Measurements from ENCODE around the gene DNAJC3.
"Not testable (repeated sequence)": the region's sequence is repeated elsewhere in the genome, so short reads cannot be mapped to it uniquely, and the experiment has no call there.

The DNAJC3 gene

DNA sequence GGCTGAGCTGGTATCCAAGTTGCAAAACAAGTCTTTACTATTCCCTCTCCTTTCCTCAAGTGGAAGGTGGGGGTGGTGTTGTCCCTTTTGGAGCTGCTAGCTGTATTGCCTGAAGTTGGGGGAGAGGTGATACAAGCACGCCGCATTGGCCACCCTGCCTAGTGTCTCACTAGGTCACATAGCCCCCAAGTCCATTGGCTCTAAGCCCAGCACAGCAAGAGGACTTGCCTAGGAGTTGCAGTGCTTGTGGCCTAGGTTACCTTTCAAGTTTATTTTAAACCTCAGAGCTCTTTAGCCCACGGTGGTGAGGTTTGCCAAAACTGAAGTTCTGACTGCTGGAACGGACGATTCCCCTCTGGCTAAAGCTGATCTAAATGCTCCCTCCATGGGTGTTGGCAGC lies 5.3 kb upstream of the DNAJC3 start:
- DNase-seq (ENCODE audit: low read depth): no peak

- no peak for DNase-seq (ENCODE audit: low read depth)
These were observed 706 bp upstream of the DNAJC3 start for GRCh38 chr13:95676105-95676761.

DNA sequence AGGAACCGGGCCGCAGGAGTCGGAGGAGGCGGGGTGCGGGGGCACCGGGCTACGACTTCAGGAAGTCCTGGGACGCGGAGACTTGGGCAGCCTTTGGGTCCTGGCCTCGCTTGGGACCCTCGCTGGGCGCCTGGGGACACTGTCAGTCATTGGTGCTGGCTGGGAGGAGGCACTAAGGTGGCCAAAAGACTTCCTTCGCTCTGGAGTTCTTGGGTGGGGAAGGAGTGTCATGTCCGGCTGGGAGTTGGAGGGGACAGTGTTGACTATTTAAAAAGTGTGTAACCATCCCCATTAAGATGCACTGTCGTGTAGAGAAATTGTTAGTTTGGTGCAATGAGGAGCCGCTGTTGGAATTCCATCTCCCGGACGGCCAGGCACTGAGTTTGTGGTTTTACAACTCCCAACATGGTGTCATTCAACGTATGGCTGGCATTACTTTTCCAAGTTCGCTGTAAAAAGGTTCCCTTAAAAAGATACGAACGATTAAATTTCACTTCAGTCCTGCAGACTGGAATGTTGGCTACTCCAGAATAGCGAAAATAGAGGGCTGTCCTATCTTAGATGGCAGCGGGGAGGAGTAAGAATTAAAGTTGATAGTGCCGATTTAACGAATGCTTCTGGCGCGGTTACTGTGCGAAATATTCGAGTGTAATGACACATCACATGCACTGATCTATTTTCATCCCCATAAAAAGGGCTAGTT lies 776 bp downstream of the DNAJC3 start:
- no peak for DNase-seq (ENCODE audit: low read depth)

GRCh38 chr13:95678967-95679366 lies 2.0 kb downstream of the DNAJC3 start:
- DNase-seq (ENCODE audit: low read depth): no peak

- DNase-seq (ENCODE audit: low read depth): no peak
These were observed 2.8 kb downstream of the DNAJC3 start for GRCh38 chr13:95679722-95680121.

DNA sequence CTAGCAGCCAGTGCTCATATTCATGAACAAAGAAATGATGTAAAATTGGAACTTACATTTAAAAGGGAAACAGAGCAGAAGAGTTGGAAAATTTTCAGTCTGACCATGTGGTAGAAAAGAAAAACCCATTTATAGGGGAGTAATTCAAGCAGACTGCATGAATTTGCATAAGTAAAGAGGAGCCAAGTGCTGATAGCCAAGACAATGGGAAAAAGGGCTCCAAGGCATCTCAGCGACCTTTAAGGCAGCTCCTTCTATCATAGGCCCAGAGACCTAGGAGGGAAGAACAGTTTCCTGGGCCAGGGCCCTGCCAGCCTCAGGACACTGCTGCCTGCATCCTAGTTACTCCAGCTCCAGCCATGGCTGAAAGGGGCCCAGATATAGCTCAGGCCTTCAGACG lies 7.5 kb downstream of the DNAJC3 start:
- no peak for DNase-seq (ENCODE audit: low read depth)

GRCh38 chr13:95684960-95685359 lies 8.0 kb downstream of the DNAJC3 start:
- DNase-seq (ENCODE audit: low read depth): not testable (repeated sequence)

- no peak for DNase-seq (ENCODE audit: low read depth)
These were observed 12.6 kb downstream of the DNAJC3 start for GRCh38 chr13:95689582-95689926.

DNA sequence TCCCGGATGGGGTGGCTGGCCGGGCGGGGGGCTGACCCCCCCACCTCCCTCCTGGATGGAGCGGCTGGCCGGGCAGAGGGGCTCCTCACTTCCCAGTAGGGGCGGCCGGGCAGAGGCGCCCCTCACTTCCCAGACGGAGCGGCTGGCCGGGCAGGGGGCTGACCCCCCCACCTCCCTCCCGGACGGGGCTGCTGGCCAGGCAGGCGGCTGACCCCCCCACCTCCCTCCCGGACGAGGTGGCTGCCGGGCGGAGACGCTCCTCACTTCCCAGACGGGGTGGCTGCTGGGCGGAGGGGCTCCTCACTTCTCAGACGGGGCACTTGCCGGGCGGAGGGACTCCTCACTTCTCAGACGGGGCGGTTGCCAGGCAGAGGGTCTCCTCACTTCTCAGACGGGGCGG lies 14.0 kb downstream of the DNAJC3 start:
- DNase-seq (ENCODE audit: low read depth): not testable (repeated sequence)

GRCh38 chr13:95697052-95697680 lies 20.2 kb downstream of the DNAJC3 start:
- DNase-seq (ENCODE audit: low read depth): no peak

GRCh38 chr13:95698047-95698749 lies 21.3 kb downstream of the DNAJC3 start:
- DNase-seq (ENCODE audit: low read depth): no peak

- no peak for DNase-seq (ENCODE audit: low read depth)
These were observed 26.6 kb downstream of the DNAJC3 start for GRCh38 chr13:95703576-95703975.

DNA sequence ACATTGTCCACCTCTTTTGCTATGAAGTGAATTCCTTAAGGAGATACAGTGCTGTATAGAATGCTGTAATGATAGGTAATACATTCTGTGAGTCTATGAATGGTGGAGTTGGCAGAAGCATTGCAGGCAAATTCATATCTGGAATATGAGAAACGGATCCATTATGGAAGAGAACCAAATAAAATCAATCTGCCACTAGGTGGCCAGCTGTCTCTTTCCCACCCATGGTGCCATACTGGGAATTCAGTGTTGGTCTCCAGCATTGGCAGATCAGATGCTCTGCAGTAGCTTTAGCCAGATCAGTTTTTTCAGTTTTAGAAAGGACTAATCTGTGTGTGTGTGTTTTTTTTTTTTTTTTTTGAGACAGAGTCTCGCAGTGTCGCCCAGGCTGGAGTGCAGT lies 27.6 kb downstream of the DNAJC3 start:
- DNase-seq (ENCODE audit: low read depth): no peak

- DNase-seq (ENCODE audit: low read depth): no peak
These were observed 29.4 kb downstream of the DNAJC3 start for GRCh38 chr13:95706356-95706755.

GRCh38 chr13:95707035-95707434 lies 30.1 kb downstream of the DNAJC3 start:
- no peak for DNase-seq (ENCODE audit: low read depth)

- DNase-seq (ENCODE audit: low read depth): no peak
These were observed 30.8 kb downstream of the DNAJC3 start for GRCh38 chr13:95707442-95708390.

DNA sequence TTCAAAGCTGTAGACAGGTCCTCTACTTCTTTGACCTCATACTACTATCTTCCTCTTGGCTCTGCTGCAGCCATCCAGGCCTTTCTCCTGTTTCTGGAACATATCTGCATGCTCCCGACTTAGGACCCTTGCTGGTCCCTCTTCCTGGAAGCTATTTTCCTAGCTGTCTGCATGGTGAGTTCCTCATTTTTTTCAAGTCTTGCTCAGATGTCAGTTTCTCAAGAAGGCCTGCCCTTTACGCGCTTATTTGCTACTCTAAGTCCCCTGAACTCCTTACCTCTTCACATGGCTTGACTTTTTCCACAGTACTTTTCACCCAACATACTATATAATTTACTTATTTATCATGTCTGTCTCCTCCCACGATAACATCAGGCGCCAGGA lies 31.4 kb downstream of the DNAJC3 start:
- no peak for DNase-seq (ENCODE audit: low read depth)

DNA sequence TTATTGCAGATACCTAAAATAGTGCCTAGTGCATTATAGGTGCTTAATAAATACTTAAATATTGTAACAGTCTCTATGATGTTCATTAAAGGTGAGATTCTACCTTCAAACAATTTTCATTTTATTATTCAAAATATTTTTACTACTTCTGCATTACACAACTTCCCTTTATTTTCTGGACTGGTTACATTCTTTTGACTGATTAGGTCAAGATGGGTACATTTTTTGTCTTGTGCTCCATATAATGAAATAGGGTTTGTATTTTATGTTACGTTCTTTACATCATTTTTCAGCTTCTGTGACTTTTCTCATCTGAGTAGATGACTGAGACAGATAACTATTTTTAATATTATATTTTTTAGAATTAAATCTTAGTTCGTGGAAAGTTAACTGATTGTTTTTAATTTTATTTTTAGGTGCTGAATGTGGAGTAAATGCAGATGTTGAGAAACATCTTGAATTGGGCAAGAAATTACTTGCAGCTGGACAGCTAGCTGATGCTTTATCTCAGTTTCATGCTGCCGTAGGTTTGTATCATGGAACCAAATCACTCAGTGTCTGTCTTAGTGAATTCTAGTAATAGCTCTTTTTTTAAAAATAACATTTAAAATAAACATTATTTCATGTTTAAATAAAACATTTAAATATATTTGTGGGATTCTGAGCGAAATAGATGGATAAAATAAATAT lies 32.0 kb downstream of the DNAJC3 start:
- DNase-seq (ENCODE audit: low read depth): no peak

GRCh38 chr13:95710313-95710712 lies 33.4 kb downstream of the DNAJC3 start:
- no peak for DNase-seq (ENCODE audit: low read depth)

GRCh38 chr13:95712846-95713245 lies 35.9 kb downstream of the DNAJC3 start:
- DNase-seq (ENCODE audit: low read depth): not testable (repeated sequence)

- DNase-seq (ENCODE audit: low read depth): no peak
These were observed 36.7 kb downstream of the DNAJC3 start for GRCh38 chr13:95713651-95714050.

All from stimulated activated CD8-positive, alpha-beta memory T cell treated with anti-CD3 and anti-CD28 coated beads, Interleukin-12 subunit alpha, Interleukin-12 subunit beta, amount 100 ng/mL, for 1 hour (primary cell).